DLD1 (cell line): ENCODE measurements around the gene PIEZO1.

Source experiments
- in situ Hi-C: cut with HindIII; loops from 2 replicates; pipeline ENCODE4 v1.10.0; 2017; ENCODE audit warnings: low sequenced_read_pairs

Gene PIEZO1

DNA sequence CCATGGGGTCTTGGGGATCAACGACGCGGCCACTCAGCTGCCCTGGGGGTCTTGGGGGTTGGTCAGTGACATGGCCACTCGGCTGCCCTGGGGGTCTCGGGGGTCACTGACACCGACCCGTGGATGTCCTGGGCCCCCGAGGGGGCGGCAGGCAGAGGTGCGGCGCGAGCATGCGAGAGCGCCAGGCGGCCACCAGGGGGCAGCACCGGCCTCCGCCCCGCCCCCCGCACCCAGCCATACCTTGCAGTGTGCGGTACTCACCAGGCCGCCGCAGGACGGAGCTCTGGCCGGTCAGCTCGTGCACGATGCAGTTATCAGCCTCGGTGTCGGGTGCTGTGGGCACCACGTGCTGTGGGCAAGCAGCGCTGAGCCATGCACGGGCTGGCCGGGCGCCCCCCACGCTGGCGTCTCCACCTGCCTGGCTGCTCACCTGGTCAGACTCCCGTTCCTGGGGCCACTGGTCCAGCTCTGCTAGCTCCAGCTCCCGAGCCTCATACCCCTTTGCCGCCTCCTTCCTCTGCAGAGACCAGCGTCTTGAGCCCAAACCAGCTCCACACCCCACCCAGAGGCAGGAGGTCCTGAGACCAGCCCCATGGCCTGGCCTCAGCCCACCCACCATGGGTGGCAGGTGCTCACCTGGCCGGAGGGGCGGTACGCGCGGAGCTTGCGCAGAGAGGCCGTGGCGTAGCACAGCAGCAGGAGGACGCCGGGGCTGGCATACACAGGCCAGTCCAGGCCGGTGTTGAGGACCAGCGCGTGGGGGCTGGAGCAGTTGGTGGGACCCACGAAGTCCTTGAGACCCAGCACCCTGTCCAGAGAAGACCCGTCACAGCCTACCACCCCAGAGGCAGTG is 47.5 kb downstream of the PIEZO1 start:
- in situ Hi-C loops: no loop called here

DNA sequence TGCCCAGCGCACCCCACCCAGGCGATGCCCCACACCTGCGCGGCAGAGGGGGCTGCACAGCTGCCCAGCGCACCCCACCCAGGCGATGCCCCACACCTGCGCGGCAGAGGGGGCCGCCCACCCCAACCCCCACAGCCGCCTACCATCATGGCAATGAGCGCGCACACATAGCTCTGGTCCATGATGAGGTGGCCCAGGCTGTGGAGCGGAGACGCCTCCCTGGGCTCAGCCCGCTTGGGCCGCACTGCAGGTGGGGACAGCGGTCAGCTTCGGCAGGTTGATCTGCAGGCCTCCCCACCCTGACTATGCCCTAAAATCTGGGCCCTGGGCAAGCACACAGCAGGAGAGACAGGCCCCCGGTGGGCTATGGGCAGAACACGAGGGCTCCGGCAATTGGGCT is 48.5 kb downstream of the PIEZO1 start:
- in situ Hi-C loops: no loop called here

GRCh38 chr16:88736088-88736487 is 48.9 kb downstream of the PIEZO1 start:
- in situ Hi-C loops: no loop called here

DNA sequence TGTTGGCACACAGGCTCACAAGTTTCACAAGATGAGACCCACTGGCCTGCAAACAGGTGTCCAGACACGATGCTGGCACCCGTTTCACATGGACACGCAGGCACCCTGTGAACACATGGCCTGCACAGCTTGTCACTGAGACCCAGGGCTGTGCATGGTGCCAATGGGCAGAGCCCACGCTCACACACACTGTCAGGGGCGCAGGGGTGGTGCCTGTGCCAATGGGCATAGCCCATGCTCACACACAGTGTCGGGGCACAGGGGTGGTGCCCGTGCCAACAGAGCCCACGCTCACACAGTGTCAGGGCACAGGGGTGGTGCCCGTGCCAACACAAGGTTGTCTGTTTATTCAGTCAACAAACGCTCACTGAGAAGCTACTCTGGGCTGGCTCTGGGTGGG is 49.4 kb downstream of the PIEZO1 start:
- in situ Hi-C loops: no loop called here

- in situ Hi-C loops: no loop called here
These were observed 49.9 kb downstream of the PIEZO1 start for GRCh38 chr16:88735121-88735520.

DNA sequence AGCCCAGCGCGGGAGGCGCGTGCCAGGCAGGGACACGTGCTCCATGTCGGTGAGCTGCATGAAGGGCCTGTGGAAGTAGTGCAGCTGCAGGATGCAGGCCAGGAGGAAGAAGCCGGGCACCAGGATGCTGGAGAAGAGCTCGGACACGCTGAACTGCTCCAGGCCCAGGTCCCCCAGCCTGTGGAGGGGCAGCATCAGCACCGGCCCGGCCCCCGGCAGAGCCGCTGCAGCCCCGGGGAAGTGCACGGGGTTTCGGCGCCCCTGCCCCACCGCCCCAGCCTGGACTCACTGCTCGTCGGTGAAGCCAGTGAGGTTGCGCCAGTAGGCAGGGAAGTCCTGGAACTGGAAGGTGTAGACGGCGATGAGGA is 50.7 kb downstream of the PIEZO1 start:
- in situ Hi-C loops: no loop called here

GRCh38 chr16:88733630-88734360 is 51.2 kb downstream of the PIEZO1 start:
- in situ Hi-C loops: no loop called here

DNA sequence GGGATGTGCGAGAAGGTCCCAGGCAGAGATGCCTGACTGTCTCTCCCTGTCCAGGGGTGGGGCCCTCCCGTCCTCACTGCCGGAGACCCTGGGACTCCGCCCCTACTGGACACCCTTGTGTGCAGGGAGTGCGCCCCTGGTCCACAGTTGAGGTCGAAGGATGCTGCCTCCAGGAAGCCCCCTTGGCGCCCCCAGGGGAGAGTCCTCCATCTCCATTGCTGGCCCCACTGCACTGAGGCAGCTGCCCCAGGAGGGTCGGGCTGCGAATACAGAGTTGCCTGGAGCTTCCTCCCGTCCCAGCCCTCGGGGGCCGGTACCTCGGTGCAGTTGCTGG is 52.1 kb downstream of the PIEZO1 start:
- in situ Hi-C loops: no loop called here

DNA sequence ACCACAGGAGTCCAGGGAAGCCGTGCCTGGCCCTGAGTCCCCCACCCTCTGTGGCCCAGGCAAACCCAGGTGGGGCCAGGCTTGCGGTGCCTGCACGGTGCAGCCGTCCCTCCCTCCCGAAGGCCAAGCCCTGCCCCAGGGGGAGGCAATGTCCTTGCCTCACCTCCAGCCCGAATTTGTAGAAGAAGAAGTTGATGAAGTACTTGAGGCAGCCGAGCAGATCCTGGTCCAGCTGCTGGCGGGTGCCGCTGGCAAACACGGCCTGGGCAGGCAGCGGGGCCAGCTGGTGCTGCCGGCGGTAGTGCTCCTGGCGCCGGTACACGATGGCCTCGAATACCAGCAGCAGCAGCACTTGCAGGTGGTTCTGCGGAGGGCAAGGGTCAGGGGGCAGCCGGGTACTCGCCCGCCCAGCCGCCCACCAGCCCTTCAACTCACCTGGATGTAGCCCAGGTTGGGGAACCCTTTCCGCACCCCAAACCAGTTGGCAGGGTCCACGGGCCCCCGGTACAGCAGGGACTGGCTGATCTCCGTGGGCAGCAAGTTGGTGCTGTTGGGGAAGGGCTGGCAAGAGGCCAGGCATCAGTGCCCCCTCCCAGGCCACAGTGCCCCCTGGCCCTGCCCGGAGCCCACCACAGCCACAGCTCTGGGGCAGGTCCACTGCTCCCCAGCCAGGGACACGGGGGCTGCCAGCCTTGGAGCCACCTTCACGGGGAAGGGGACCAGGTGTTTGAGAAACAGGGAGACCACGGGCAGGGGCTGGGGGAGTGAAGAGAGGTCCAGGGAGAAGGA is 52.7 kb downstream of the PIEZO1 start:
- in situ Hi-C loops: no loop called here

DNA sequence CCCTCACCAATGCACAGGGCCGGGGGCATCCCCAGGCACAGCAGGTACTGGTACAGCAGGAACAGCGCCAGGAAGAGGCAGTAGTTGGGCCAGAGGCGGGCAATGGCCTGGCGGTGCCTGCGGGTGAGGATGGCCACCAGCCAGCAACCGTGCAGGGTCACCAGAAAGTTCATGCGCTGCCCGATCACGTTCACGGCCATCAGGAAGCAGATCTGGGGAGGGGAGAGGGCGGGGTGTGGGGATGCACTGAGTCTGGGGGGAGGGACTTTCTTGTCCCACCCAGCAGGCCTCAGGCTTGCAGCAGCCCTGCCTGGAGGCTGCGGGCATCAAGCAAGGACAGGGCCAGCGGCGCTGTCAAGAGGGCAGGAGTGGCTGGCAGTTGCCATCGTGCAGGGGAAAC is 53.3 kb downstream of the PIEZO1 start:
- in situ Hi-C loops: no loop called here

- in situ Hi-C loops: no loop called here
These were observed 54.1 kb downstream of the PIEZO1 start for GRCh38 chr16:88730632-88731607.

GRCh38 chr16:88727871-88728270 is 57.1 kb downstream of the PIEZO1 start:
- in situ Hi-C loops: no loop called here

DNA sequence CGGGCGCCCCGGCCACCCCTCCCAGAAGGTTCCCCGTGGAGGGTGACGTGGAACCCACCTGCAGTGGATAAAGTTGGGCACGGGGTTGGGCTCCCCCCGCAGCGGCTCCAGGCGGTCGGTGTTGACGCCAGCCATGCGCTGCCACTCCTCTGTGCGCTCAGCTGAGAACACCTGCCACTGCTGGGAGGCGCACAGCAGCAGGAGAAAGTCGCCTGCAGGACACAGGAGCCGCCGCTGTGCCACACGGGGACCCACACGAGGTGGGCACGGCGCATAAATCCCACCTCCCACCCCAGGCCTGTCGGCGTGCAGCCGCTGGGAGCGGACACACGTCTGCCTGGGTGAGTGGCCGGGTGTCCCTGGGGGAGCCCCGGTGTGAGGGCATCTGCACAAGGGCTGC is 58.0 kb downstream of the PIEZO1 start:
- in situ Hi-C loops: no loop called here

DNA sequence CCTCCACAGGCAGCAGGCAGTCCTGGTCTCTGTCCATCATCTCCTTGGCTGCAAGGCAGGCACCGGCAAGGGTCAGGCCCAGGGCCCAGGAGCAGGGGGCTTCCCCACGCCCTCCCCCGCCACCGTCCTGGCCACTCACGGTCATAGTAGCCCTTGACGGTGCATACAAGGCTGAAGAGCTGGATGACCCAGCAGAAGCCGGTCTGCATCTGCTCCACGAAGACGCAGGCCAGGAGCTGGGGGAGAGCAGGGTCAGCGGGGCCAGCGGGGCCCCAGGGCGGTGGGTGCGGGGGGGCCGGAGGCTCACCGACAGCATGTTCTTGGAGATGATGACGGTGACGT is 58.6 kb downstream of the PIEZO1 start:
- in situ Hi-C loops: no loop called here

DNA sequence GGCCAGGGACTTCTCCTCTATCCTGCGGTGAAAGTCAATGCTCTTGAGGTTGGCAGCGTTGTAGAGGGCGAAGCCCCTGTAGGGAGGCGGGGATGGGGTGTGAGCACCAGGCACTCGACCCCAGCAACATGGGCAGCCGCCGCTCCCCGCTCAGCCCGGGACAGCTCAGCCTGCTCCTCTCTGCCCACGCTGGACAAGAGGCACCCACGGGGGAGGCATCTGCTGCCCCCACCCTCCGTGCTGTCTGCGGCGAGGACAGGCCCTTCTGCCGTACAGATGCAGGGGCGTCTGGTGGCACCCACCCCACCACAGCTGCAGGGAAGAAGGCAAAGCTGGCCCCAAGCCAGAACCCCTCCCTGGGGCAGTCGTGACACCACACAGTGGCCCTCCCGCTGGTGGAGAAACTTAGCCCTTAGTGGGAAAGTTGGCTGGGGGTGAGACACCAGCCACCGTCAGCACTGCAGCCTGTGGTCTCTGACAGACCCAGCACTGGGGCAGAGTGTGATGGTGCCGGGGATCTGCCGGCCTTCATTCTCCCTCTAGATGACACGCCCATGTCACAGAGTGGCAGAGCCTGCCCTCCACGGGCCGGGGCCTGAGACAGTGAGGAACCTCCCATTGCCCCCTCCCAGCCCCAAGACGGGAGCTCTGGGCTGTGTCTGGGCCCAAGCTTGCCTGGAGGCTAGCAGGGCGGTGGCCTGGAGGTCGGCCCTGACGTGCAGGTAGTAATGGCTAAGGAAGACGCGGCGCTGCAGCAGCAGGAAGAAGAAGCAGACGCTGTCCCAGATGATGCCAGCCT is 59.2 kb downstream of the PIEZO1 start:
- in situ Hi-C loops: no loop called here

- in situ Hi-C loops: no loop called here
These were observed 60.0 kb downstream of the PIEZO1 start for GRCh38 chr16:88724855-88725555.

DNA sequence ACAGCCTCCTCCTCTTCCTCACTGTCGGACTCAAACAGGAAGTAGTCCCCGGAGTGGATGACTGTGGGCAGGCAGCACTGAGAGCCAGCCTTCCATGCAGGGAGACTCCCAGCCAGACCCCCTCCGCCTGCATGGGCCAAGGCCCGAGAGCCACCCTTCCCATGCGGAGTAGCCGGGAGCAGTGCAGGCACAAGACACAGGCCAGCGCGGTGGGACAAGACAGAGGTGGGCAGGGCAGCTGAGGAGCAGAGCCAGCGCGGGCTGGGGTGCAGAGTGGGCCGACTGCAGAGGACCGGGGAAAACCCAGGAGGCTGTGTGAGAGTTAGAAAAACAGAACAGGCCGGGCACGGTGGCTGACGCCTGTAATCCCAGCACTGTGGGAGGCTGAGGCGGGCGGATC is 61.1 kb downstream of the PIEZO1 start:
- in situ Hi-C loops: no loop called here

- in situ Hi-C loops: no loop called here
These were observed 61.5 kb downstream of the PIEZO1 start for GRCh38 chr16:88723507-88723887.

- in situ Hi-C loops: no loop called here
These were observed 62.1 kb downstream of the PIEZO1 start for GRCh38 chr16:88722784-88723506.
